Sigmoid colon (tissue), 7 donors: Measurements from ENCODE around the gene HAO2. TPM values are rescaled to one million over a fixed set of nuclear protein-coding genes. Genes with fewer than 3 reads are reported as not detected.

Experiments
- DNase-seq: peaks from one replicate; pipeline ENCODE4 v3.0.0-alpha.2; 2019
- H3K27ac ChIP-seq, 4 donors: fragments of 200-600 bp; sonication (generic); one replicate each; pipeline ENCODE4 v1.5.1; 2016 to 2019; ENCODE audit warnings: mild to moderate bottlenecking in 1 of 4
- H3K27me3 ChIP-seq, 3 donors: fragments of 200-600 bp; sonication (generic); one replicate each; pipeline ENCODE4 v1.5.1; 2019; ENCODE audit warnings: mild to moderate bottlenecking in 1 of 3
- H3K36me3 ChIP-seq, 4 donors: fragments of 200-600 bp; sonication (generic); one replicate each; pipeline ENCODE4 v1.5.1; 2016 to 2019
- H3K4me1 ChIP-seq, 4 donors: fragments of 200-600 bp; sonication (generic); one replicate each; pipeline ENCODE4 v1.5.1; 2017 to 2019
- H3K4me3 ChIP-seq, 4 donors: fragments of 200-600 bp; sonication (generic); one replicate each; pipeline ENCODE4 v1.5.1; 2017 to 2019; ENCODE audit warnings: mild to moderate bottlenecking in 2 of 4, moderate library complexity in 1 of 4
- H3K9me3 ChIP-seq, 4 donors: fragments of 200-600 bp in 3 of 4; sonication (generic) in 3 of 4; one replicate each; pipeline versions ENCODE4 v1.5.1 to v1.6.1; 2013 to 2019
- CTCF ChIP-seq, 4 experiments: fragments of 450-650 bp in 3 of 4; fragments of 200-600 bp in 1 of 4; IDR thresholded peaks; one replicate each; pipeline ENCODE4 v1.5.1; 2016 to 2019; ENCODE audit warnings: antibody characterized with exemption in 4 of 4, mild to moderate bottlenecking in 3 of 4, moderate library complexity in 2 of 4
- EP300 ChIP-seq, 4 donors: sonication (generic); formaldehyde crosslinking; IDR thresholded peaks; one replicate each; pipeline ENCODE4 v1.6.1; 2017; ENCODE audit warnings: antibody characterized with exemption in 4 of 4
- POLR2A ChIP-seq, 2 donors: fragments of 450-650 bp; IDR thresholded peaks; one replicate each; pipeline ENCODE4 v1.6.1; 2016; ENCODE audit warnings: antibody characterized with exemption in 2 of 2, mild to moderate bottlenecking in 2 of 2, moderate library complexity in 2 of 2
- POLR2AphosphoS5 ChIP-seq, 4 donors: sonication (generic); formaldehyde crosslinking; IDR thresholded peaks; one replicate each; pipeline ENCODE4 v1.6.1; 2017; ENCODE audit warnings: antibody characterized with exemption in 4 of 4
- WGBS, 2 donors: extraction: QIAGEN DNeasy Blood & Tissue Kit; methylation state at CpG; one replicate each; pipeline ENCODE4 v1.1.7; 2013; 5-methylcytosine and 5-hydroxymethylcytosine counted together
- intact Hi-C: fragments of 100-400 bp; cut with DNase I; formaldehyde crosslinking; loops from one replicate; pipeline ENCODE4 v1.15.1; 2023
- polyA plus RNA-seq, 3 donors: library from polyadenylated mRNA; stranded (reverse); fragments of 200-250 nt; gene quantifications; one replicate each; pipeline ENCODE4 v1.2.3, GENCODE V29; 2013
- small RNA-seq, 3 donors: library from RNA; depleted of rRNA; stranded (forward); fragments of <200 nt; gene quantifications; one replicate each; pipeline ENCODE3, GENCODE V24; 2016
- total RNA-seq, 4 donors: library from RNA; depleted of rRNA; stranded (reverse); fragments of >200 nt; gene quantifications; one replicate each; pipeline ENCODE4 v1.1.0, GENCODE V29; 2016
- donor health status: healthy with polysubstance abuse.
- donor health status: Bipolar disorder and iron deficiency.
- donor health status: healthy.

Gene HAO2
- total and polyA plus RNA-seq, 7 donors, result not detected

- intact Hi-C loops, result no loop called here
- no peak for DNase-seq
- no peaks in the 10 kb centered on the region for H3K27me3 ChIP-seq
- 77 to 90% methylated on average over 3 of the region's 3 CpGs for WGBS, 2 donors
- H3K27ac ChIP-seq, result no peak overlapping the region
- no peaks in the 10 kb centered on the region for H3K9me3 ChIP-seq
- no peaks in the 10 kb centered on the region for H3K36me3 ChIP-seq
- no peak overlapping the region for H3K4me3 ChIP-seq
- no peaks in the 10 kb centered on the region for H3K4me1 ChIP-seq
- no peak for TF ChIP-seq POLR2A (IDR thresholded peaks at IDR 0.05)
- no peak for TF ChIP-seq POLR2AphosphoS5 (IDR thresholded peaks at IDR 0.05)
Observed at GRCh38 chr1:119435052-119435451, 66.5 kb downstream of the HAO2 start.

GRCh38 chr1:119438761-119439160 lies 70.2 kb downstream of the HAO2 start:
- no peak for TF ChIP-seq CTCF (IDR thresholded peaks at IDR 0.05)
- intact Hi-C loops, result no loop called here
- Histone ChIP-seq H3K36me3 (no peaks in the 10 kb centered on the region), H3K27ac (no peak overlapping the region), H3K9me3 (no peaks in the 10 kb centered on the region), H3K4me3 (no peak overlapping the region), H3K4me1 (no peaks in the 10 kb centered on the region), H3K27me3 (no peaks in the 10 kb centered on the region)
- DNase-seq, result no peak
- WGBS, 2 donors, result 65 to 73% methylated on average over 2 of the region's 2 CpGs

DNA sequence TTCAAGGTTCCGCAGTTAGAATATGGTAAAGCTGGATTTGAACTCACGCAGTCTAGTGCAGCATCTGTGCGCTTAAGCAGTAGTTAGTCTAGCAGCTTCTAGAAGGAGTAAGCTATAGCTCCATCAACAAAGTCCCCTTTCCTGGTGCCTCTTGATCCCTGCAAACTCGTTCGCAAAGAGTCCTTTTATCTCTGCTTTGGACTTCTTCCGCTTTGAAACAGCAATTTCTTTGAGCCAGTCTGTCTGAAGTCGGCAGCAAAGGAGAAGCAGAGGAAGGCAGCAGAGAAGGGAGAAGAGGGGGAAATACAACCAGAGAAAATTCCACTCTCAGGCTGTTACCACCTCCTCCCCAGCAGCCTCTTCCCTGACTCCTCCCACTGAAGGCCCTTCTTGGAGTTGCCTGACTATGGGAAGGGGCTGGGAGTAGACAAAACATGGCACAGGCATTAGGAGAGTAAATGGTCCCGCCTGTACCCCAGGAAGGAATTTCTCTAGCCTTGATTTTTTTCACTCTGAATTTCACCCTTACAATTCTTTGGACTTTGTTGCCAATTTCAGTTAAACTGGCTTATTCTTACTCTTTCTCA lies 72.2 kb downstream of the HAO2 start:
- TF ChIP-seq POLR2A (IDR thresholded peaks at IDR 0.05) (no peak), CTCF (IDR thresholded peaks at IDR 0.05) (no peak), EP300 (IDR thresholded peaks at IDR 0.05) (no peak), POLR2AphosphoS5 (IDR thresholded peaks at IDR 0.05) (no peak)

GRCh38 chr1:119442756-119443155 lies 74.2 kb downstream of the HAO2 start:
- H3K27me3 ChIP-seq, result no peaks in the 10 kb centered on the region
- H3K4me3 ChIP-seq, result no peak overlapping the region
- H3K27ac ChIP-seq, result no peak overlapping the region
- 90 to 93% methylated on average over 6 of the region's 6 CpGs for WGBS, 2 donors
- DNase-seq, result no peak
- TF ChIP-seq CTCF (IDR thresholded peaks at IDR 0.05) (no peak), POLR2AphosphoS5 (IDR thresholded peaks at IDR 0.05) (no peak), POLR2A (IDR thresholded peaks at IDR 0.05) (no peak), EP300 (IDR thresholded peaks at IDR 0.05) (no peak)
- H3K4me1 ChIP-seq, result no peaks in the 10 kb centered on the region
- H3K9me3 ChIP-seq, result no peaks in the 10 kb centered on the region
- no peaks in the 10 kb centered on the region for H3K36me3 ChIP-seq
- intact Hi-C loops, result no loop called here

More for the DNA sequence above, 72.2 kb downstream of the HAO2 start:
- DNase-seq, result no peak
- no peak overlapping the region for H3K27ac ChIP-seq
- H3K36me3 ChIP-seq, result no peaks in the 10 kb centered on the region
- intact Hi-C loops, result no loop called here
- no peaks in the 10 kb centered on the region for H3K4me1 ChIP-seq
- H3K27me3 ChIP-seq, result no peaks in the 10 kb centered on the region
- WGBS, 2 donors, result 71 to 81% methylated on average over 8 of the region's 8 CpGs
- H3K9me3 ChIP-seq, result no peaks in the 10 kb centered on the region
- no peak overlapping the region for H3K4me3 ChIP-seq

Small RNAs within 50 kb of the gene (small RNA-seq; reads per million reads assigned to genes)
- gene RNU1-75P, result 0 reads per million in 3 donors

Other genes starting within 250 kb of the HAO2 start
- gene WARS2, start 228.1 kb upstream of the HAO2 start, total RNA-seq, result 10 to 100 TPM; 10.7 to 18.8 (median 14.5) TPM
- gene WARS2, start 228.1 kb upstream of the HAO2 start, polyA plus RNA-seq, result 10 to 100 TPM in 1 of 3 donors, 1 to 10 TPM in 2; 8.4 to 10.9 (median 8.7) TPM
- not detected for gene HSD3B2, start 46.4 kb downstream of the HAO2 start, total RNA-seq
- 1 to 10 TPM in 1 of 3 donors, under 1 TPM in 2; 0.60 to 5.8 (median 0.93) TPM for gene HSD3B2, start 46.4 kb downstream of the HAO2 start, polyA plus RNA-seq
- gene HSD3B1, start 138.4 kb downstream of the HAO2 start, total RNA-seq, result not detected
- gene HSD3B1, start 138.4 kb downstream of the HAO2 start, polyA plus RNA-seq, result under 1 TPM in 1 of 3 donors, not detected in 2; 0.06 TPM